ENCODE results near the gene ENAH. TPM values are rescaled to one million over a fixed set of nuclear protein-coding genes. Genes with fewer than 3 reads are reported as not detected.

ENAH gene
- total RNA-seq, 1 donor from 2014 or later = 265 TPM

GRCh38 chr1:225544924-225545323, 108.0 kb downstream of the ENAH start:
- H3K36me3 Mint-ChIP-seq (ENCODE audit: unreplicated experiment) = no peaks in the 10 kb centered on the region
- H3K9me3 Mint-ChIP-seq (ENCODE audit: unreplicated experiment) = peaks cover 3% of the 10 kb centered on the region
- H3K27ac Mint-ChIP-seq (ENCODE audit: unreplicated experiment) = no peak overlapping the region

GRCh38 chr1:225544263-225544662, 108.7 kb downstream of the ENAH start:
- peaks cover 3% of the 10 kb centered on the region for H3K9me3 Mint-ChIP-seq (ENCODE audit: unreplicated experiment)
- H3K36me3 Mint-ChIP-seq (ENCODE audit: unreplicated experiment) = no peaks in the 10 kb centered on the region
- no peak for TF ChIP-seq CTCF (IDR thresholded peaks at IDR 0.05; ENCODE audit: partially characterized antibody, unreplicated experiment)
- no peak overlapping the region for H3K27ac Mint-ChIP-seq (ENCODE audit: unreplicated experiment)
- no peak for DNase-seq
- H3K27me3 Mint-ChIP-seq (ENCODE audit: unreplicated experiment) = peaks cover 2% of the 10 kb centered on the region
- no peak overlapping the region for H3K4me3 Mint-ChIP-seq (ENCODE audit: unreplicated experiment)
- peaks cover 20% of the 10 kb centered on the region for H3K4me1 Mint-ChIP-seq (ENCODE audit: low read depth, unreplicated experiment)

More at GRCh38 chr1:225544924-225545323, 108.0 kb downstream of the ENAH start:
- H3K27me3 Mint-ChIP-seq (ENCODE audit: unreplicated experiment) = peaks cover 2% of the 10 kb centered on the region
- DNase-seq = no peak
- peaks cover 18% of the 10 kb centered on the region for H3K4me1 Mint-ChIP-seq (ENCODE audit: low read depth, unreplicated experiment)
- TF ChIP-seq CTCF (IDR thresholded peaks at IDR 0.05; ENCODE audit: partially characterized antibody, unreplicated experiment) = no peak
- H3K4me3 Mint-ChIP-seq (ENCODE audit: unreplicated experiment) = no peak overlapping the region

GRCh38 chr1:225543350-225543749, 109.6 kb downstream of the ENAH start:
- Mint-ChIP-seq H3K27me3 (ENCODE audit: unreplicated experiment) (peaks cover 4% of the 10 kb centered on the region), H3K4me3 (ENCODE audit: unreplicated experiment) (no peak overlapping the region), H3K27ac (ENCODE audit: unreplicated experiment) (no peak overlapping the region), H3K36me3 (ENCODE audit: unreplicated experiment) (no peaks in the 10 kb centered on the region), H3K4me1 (ENCODE audit: low read depth, unreplicated experiment) (peaks cover 26% of the 10 kb centered on the region), H3K9me3 (ENCODE audit: unreplicated experiment) (peaks cover 9% of the 10 kb centered on the region)
- TF ChIP-seq CTCF (IDR thresholded peaks at IDR 0.05; ENCODE audit: partially characterized antibody, unreplicated experiment) = no peak
- no peak for DNase-seq

- Mint-ChIP-seq H3K4me1 (ENCODE audit: low read depth, unreplicated experiment) (peaks cover 27% of the 10 kb centered on the region), H3K4me3 (ENCODE audit: unreplicated experiment) (no peak overlapping the region), H3K9me3 (ENCODE audit: unreplicated experiment) (peaks cover 9% of the 10 kb centered on the region), H3K27ac (ENCODE audit: unreplicated experiment) (no peak overlapping the region), H3K36me3 (ENCODE audit: unreplicated experiment) (no peaks in the 10 kb centered on the region), H3K27me3 (ENCODE audit: unreplicated experiment) (peaks cover 4% of the 10 kb centered on the region)
- no peak for TF ChIP-seq CTCF (IDR thresholded peaks at IDR 0.05; ENCODE audit: partially characterized antibody, unreplicated experiment)
- DNase-seq = no peak
Observed at GRCh38 chr1:225541383-225541782, 111.5 kb downstream of the ENAH start.

GRCh38 chr1:225539575-225539974, 113.3 kb downstream of the ENAH start:
- no peak for TF ChIP-seq CTCF (IDR thresholded peaks at IDR 0.05; ENCODE audit: partially characterized antibody, unreplicated experiment)

More at GRCh38 chr1:225539575-225539974, 113.3 kb downstream of the ENAH start:
- H3K27ac Mint-ChIP-seq (ENCODE audit: unreplicated experiment) = no peak overlapping the region
- peaks cover 4% of the 10 kb centered on the region for H3K27me3 Mint-ChIP-seq (ENCODE audit: unreplicated experiment)
- H3K9me3 Mint-ChIP-seq (ENCODE audit: unreplicated experiment) = peaks cover 9% of the 10 kb centered on the region
- DNase-seq = no peak
- H3K4me3 Mint-ChIP-seq (ENCODE audit: unreplicated experiment) = no peak overlapping the region
- H3K4me1 Mint-ChIP-seq (ENCODE audit: low read depth, unreplicated experiment) = peaks cover 31% of the 10 kb centered on the region
- H3K36me3 Mint-ChIP-seq (ENCODE audit: unreplicated experiment) = no peaks in the 10 kb centered on the region

Data from glutamatergic neuron (in vitro differentiated cells).